RWPE2 (cell line): ENCODE data around the gene USP31.
A peak's percentile ranks its signal among the peaks of the same experiment; 100 is the strongest.

Experiments
- ATAC-seq: fragments of 200-7000 bp; cut with Tn5 transposase; 3 replicates; pipeline ENCODE4 v1.9.1; 2021; ENCODE audit warnings: low read depth
- DNase-seq: peaks from one replicate; pipeline ENCODE4 v3.0.0-alpha.2; 2020; ENCODE audit warnings: low spot score
- H3K27ac ChIP-seq: fragments of 450-650 bp; 2 replicates; pipeline ENCODE4 v1.5.1; 2017; ENCODE audit warnings: mild to moderate bottlenecking; ENCODE audit not compliant: poor library complexity, severe bottlenecking
- H3K27me3 ChIP-seq: fragments of 250-450 bp; sonication (Bioruptor Pico); 2 replicates; pipeline ENCODE4 v1.5.1; 2021; ENCODE audit warnings: mild to moderate bottlenecking, moderate library complexity; ENCODE audit not compliant: insufficient read depth, poor library complexity, severe bottlenecking
- H3K36me3 ChIP-seq: fragments of 250-450 bp; sonication (Bioruptor Pico); 2 replicates; pipeline ENCODE4 v1.5.1; 2020; ENCODE audit warnings: low read depth, mild to moderate bottlenecking, moderate library complexity
- H3K4me1 ChIP-seq: fragments of 250-450 bp; sonication (Bioruptor Pico); 2 replicates; pipeline ENCODE4 v1.5.1; 2021; ENCODE audit warnings: mild to moderate bottlenecking, moderate library complexity; ENCODE audit not compliant: insufficient read depth, poor library complexity, severe bottlenecking
- H3K4me3 ChIP-seq: fragments of 250-450 bp; sonication (Bioruptor Pico); 2 replicates; pipeline ENCODE4 v1.5.1; 2021; ENCODE audit warnings: mild to moderate bottlenecking, moderate library complexity; ENCODE audit not compliant: severe bottlenecking
- H3K9me3 ChIP-seq: fragments of 250-450 bp; sonication (Bioruptor Pico); 2 replicates; pipeline ENCODE4 v1.5.1; 2021; ENCODE audit warnings: mild to moderate bottlenecking, moderate library complexity; ENCODE audit not compliant: severe bottlenecking
- CTCF ChIP-seq: fragments of 450-650 bp; IDR thresholded peaks from one replicate; pipeline ENCODE4 v1.5.1; 2017; ENCODE audit warnings: mild to moderate bottlenecking, moderate library complexity; ENCODE audit not compliant: poor library complexity, severe bottlenecking

USP31 gene

GRCh38 chr16:23143391-23143790, 5.9 kb downstream of the USP31 start:
- Histone ChIP-seq H3K4me1 (peaks cover 55% of the 10 kb centered on the region), H3K4me3 (no peak overlapping the region), H3K27me3 (no peaks in the 10 kb centered on the region), H3K36me3 (peaks cover 7% of the 10 kb centered on the region), H3K27ac (peak overlapping the region; percentile 84), H3K9me3 (no peaks in the 10 kb centered on the region)
- no peak for ATAC-seq
- DNase-seq = no peak
- TF ChIP-seq CTCF = no peak

- DNase-seq (no peak), ATAC-seq (peak; percentile 56)
- peaks cover 55% of the 10 kb centered on the region for H3K4me1 ChIP-seq
- H3K36me3 ChIP-seq = peaks cover 8% of the 10 kb centered on the region
- peaks cover 3% of the 10 kb centered on the region for H3K9me3 ChIP-seq
- peak overlapping the region; percentile 84 for H3K27ac ChIP-seq
- no peak for TF ChIP-seq CTCF
- H3K4me3 ChIP-seq = no peak overlapping the region
- no peaks in the 10 kb centered on the region for H3K27me3 ChIP-seq
Observed at GRCh38 chr16:23141959-23142740, 7.1 kb downstream of the USP31 start.

- Histone ChIP-seq H3K27me3 (no peaks in the 10 kb centered on the region), H3K9me3 (peaks cover 6% of the 10 kb centered on the region), H3K4me3 (no peak overlapping the region), H3K27ac (peak overlapping the region; percentile 84), H3K4me1 (peaks cover 48% of the 10 kb centered on the region), H3K36me3 (peaks cover 13% of the 10 kb centered on the region)
- TF ChIP-seq CTCF = no peak
- no peak for DNase-seq
- ATAC-seq = no peak
Observed at GRCh38 chr16:23141500-23141899, 7.8 kb downstream of the USP31 start.

GRCh38 chr16:23141033-23141432, 8.2 kb downstream of the USP31 start:
- ATAC-seq = no peak
- peaks cover 6% of the 10 kb centered on the region for H3K9me3 ChIP-seq
- DNase-seq = no peak

More at GRCh38 chr16:23141033-23141432, 8.2 kb downstream of the USP31 start:
- no peak for TF ChIP-seq CTCF
- H3K27ac ChIP-seq = peak overlapping the region; percentile 84
- H3K27me3 ChIP-seq = no peaks in the 10 kb centered on the region
- no peak overlapping the region for H3K4me3 ChIP-seq
- peaks cover 13% of the 10 kb centered on the region for H3K36me3 ChIP-seq
- peaks cover 44% of the 10 kb centered on the region for H3K4me1 ChIP-seq
